Measurements from ENCODE around the gene SUMO4. TPM values are rescaled to one million over a fixed set of nuclear protein-coding genes. Genes with fewer than 3 reads are reported as not detected.

SUMO4 gene
- total and polyA plus RNA-seq, 7 donors = 0.39 to 11.1 (median 5.4) TPM; not detected in 2

GRCh38 chr6:149449831-149450678 is 50.0 kb downstream of the SUMO4 start:
- intact Hi-C loops (cut with DNase I) = loop anchor here (5.0 kb wide), 1 partner anchor 67 kb away; no protein-coding TSS in a partner anchor
- H3K9me3 ChIP-seq = no peaks in the 10 kb centered on the region
- peak overlapping the region in 1 of 4 donors; percentile 55 for H3K27ac ChIP-seq
- no peak for DNase-seq
- 68 to 90% methylated on average over 14 of the region's 14 CpGs for whole genome bisulfite sequencing, 2 donors
- H3K4me1 ChIP-seq = peaks cover 0 to 37% (median 34%) of the 10 kb centered on the region in 4 donors
- no peaks in the 10 kb centered on the region for H3K36me3 ChIP-seq
- peak overlapping the region in 3 of 4 donors; percentile 52 to 66 (median 63) for H3K4me3 ChIP-seq
- no peaks in the 10 kb centered on the region for H3K27me3 ChIP-seq
- TF ChIP-seq EP300 (IDR thresholded peaks at IDR 0.05) (no peak), POLR2AphosphoS5 (IDR thresholded peaks at IDR 0.05) (no peak), CTCF (IDR thresholded peaks at IDR 0.05) (no peak), POLR2A (IDR thresholded peaks at IDR 0.05) (no peak)

Other genes starting within 250 kb of the SUMO4 start
- gene TAB2, start 82.5 kb upstream of the SUMO4 start, total RNA-seq = 100 to 1,000 TPM; 100 to 149 (median 110) TPM
- gene TAB2, start 82.5 kb upstream of the SUMO4 start, polyA plus RNA-seq = 10 to 100 TPM; 33.4 to 44.6 (median 44.4) TPM
- 1 to 10 TPM in 3 of 4 donors, under 1 TPM in 1; 0.71 to 4.9 (median 1.2) TPM for gene ZC3H12D, start 84.8 kb downstream of the SUMO4 start, total RNA-seq
- gene ZC3H12D, start 84.8 kb downstream of the SUMO4 start, polyA plus RNA-seq = 1 to 10 TPM; 3.6 to 9.2 (median 8.3) TPM
- 10 to 100 TPM; 31.3 to 35.0 (median 31.9) TPM for gene PPIL4, start 145.8 kb downstream of the SUMO4 start, total RNA-seq
- gene PPIL4, start 145.8 kb downstream of the SUMO4 start, polyA plus RNA-seq = 10 to 100 TPM; 15.6 to 18.6 (median 17.6) TPM
- 10 to 100 TPM; 61.6 to 82.4 (median 74.4) TPM for gene GINM1, start 166.1 kb downstream of the SUMO4 start, total RNA-seq
- 10 to 100 TPM; 15.5 to 32.6 (median 27.0) TPM for gene GINM1, start 166.1 kb downstream of the SUMO4 start, polyA plus RNA-seq
- 10 to 100 TPM; 17.5 to 22.5 (median 20.6) TPM for gene KATNA1, start 248.5 kb downstream of the SUMO4 start, total RNA-seq
- gene KATNA1, start 248.5 kb downstream of the SUMO4 start, polyA plus RNA-seq = 10 to 100 TPM in 2 of 3 donors, 1 to 10 TPM in 1; 9.0 to 15.6 (median 11.1) TPM

Measured in sigmoid colon (tissue), 7 donors.